WERI-Rb-1 (cell line): ENCODE measurements around the gene KIF20B.

ENCODE experiments used
- DNase-seq: peaks from one replicate; pipeline ENCODE4 v3.0.0-alpha.2; 2020
- H3K27ac ChIP-seq: fragments of 250-450 bp; sonication (Bioruptor Pico); 2 replicates; pipeline ENCODE4 v1.5.1; 2020; ENCODE audit warnings: mild to moderate bottlenecking, moderate library complexity
- H3K27me3 ChIP-seq: fragments of 250-450 bp; sonication (Bioruptor Pico); 2 replicates; pipeline ENCODE4 v1.5.1; 2021; ENCODE audit warnings: mild to moderate bottlenecking, low read depth, moderate library complexity; ENCODE audit not compliant: insufficient read depth, severe bottlenecking
- H3K36me3 ChIP-seq: fragments of 250-450 bp; sonication (Bioruptor Pico); 2 replicates; pipeline ENCODE4 v1.5.1; 2020; ENCODE audit warnings: mild to moderate bottlenecking, moderate library complexity
- H3K4me3 ChIP-seq: 2 replicates; pipeline ENCODE4 v1.5.1; 2011; ENCODE audit warnings: low read depth, mild to moderate bottlenecking, control low read depth, low read length
- H3K9me3 ChIP-seq: fragments of 250-450 bp; sonication (Bioruptor Pico); 2 replicates; pipeline ENCODE4 v1.5.1; 2021; ENCODE audit warnings: mild to moderate bottlenecking, moderate library complexity; ENCODE audit not compliant: severe bottlenecking
- TF ChIP-seq, protein P1 (sequence below): IDR thresholded peaks from 2 replicates; pipeline ENCODE4 v1.5.1; 2011; ENCODE audit warnings: low read depth, mild to moderate bottlenecking, control low read depth, inconsistent platforms, low read length

KIF20B gene

GRCh38 chr10:89785095-89785494 is 83.7 kb downstream of the KIF20B start:
- Histone ChIP-seq H3K27me3 (no peaks in the 10 kb centered on the region), H3K9me3 (no peaks in the 10 kb centered on the region), H3K27ac (no peak overlapping the region), H3K36me3 (peaks cover 3% of the 10 kb centered on the region), H3K4me3 (no peak overlapping the region)
- DNase-seq = no peak
- TF ChIP-seq, protein P1, sequence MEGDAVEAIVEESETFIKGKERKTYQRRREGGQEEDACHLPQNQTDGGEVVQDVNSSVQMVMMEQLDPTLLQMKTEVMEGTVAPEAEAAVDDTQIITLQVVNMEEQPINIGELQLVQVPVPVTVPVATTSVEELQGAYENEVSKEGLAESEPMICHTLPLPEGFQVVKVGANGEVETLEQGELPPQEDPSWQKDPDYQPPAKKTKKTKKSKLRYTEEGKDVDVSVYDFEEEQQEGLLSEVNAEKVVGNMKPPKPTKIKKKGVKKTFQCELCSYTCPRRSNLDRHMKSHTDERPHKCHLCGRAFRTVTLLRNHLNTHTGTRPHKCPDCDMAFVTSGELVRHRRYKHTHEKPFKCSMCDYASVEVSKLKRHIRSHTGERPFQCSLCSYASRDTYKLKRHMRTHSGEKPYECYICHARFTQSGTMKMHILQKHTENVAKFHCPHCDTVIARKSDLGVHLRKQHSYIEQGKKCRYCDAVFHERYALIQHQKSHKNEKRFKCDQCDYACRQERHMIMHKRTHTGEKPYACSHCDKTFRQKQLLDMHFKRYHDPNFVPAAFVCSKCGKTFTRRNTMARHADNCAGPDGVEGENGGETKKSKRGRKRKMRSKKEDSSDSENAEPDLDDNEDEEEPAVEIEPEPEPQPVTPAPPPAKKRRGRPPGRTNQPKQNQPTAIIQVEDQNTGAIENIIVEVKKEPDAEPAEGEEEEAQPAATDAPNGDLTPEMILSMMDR = no peak

GRCh38 chr10:89789188-89789877 is 87.9 kb downstream of the KIF20B start:
- TF ChIP-seq, protein P1 = no peak
- Histone ChIP-seq H3K36me3 (no peaks in the 10 kb centered on the region), H3K27me3 (no peaks in the 10 kb centered on the region), H3K27ac (no peak overlapping the region), H3K4me3 (no peak overlapping the region), H3K9me3 (no peaks in the 10 kb centered on the region)
- DNase-seq = no peak

DNA sequence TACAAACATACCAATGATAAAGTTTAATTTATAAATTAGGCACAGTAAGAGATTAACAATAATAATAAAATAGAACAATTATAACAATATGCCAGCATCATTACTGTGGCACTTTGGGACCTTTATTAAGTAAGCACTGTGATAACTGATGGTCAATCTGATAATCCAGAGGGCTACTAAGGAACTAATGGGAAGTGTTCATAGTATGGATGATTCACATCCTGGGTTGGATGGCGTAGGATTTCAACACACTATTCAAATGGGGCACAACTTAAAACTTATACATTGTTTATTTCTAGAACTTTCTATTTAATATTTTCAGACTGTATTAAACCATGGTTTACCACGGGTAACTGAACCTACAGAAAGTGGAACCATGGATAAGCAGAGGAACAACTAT is 90.8 kb downstream of the KIF20B start:
- no peaks in the 10 kb centered on the region for H3K9me3 ChIP-seq
- H3K27me3 ChIP-seq = no peaks in the 10 kb centered on the region
- H3K27ac ChIP-seq = no peak overlapping the region
- H3K36me3 ChIP-seq = no peaks in the 10 kb centered on the region
- no peak overlapping the region for H3K4me3 ChIP-seq
- DNase-seq = no peak
- TF ChIP-seq, protein P1 = no peak

- H3K27me3 ChIP-seq = no peaks in the 10 kb centered on the region
- DNase-seq = peak; percentile 27
- H3K9me3 ChIP-seq = no peaks in the 10 kb centered on the region
- no peak overlapping the region for H3K4me3 ChIP-seq
- no peak overlapping the region for H3K27ac ChIP-seq
- no peaks in the 10 kb centered on the region for H3K36me3 ChIP-seq
- TF ChIP-seq, protein P1 = peak; percentile 67
Measured at GRCh38 chr10:89793649-89794254, 92.4 kb downstream of the KIF20B start.

DNA sequence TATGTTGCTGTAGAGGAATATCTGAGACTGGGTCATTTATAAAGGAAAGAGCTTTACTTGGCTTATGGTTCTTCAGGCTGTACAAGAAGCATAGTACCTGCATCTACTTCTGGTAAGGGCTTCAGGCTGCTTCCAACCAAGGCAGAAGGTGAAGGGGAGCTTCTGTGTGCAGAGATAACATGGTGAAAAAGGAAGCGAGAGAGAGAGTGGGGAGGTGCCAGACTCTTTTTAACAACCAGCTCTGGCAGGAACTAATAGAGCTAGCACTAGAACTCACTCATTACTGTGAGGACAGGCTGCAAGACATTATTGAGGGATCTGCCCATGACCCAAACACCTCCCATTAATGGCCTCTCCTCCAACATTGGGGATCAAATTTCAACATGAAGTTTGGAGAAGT is 94.5 kb downstream of the KIF20B start:
- no peak for DNase-seq
- H3K36me3 ChIP-seq = no peaks in the 10 kb centered on the region
- TF ChIP-seq, protein P1 = no peak
- H3K4me3 ChIP-seq = no peak overlapping the region
- H3K27me3 ChIP-seq = no peaks in the 10 kb centered on the region
- no peaks in the 10 kb centered on the region for H3K9me3 ChIP-seq
- H3K27ac ChIP-seq = no peak overlapping the region

DNA sequence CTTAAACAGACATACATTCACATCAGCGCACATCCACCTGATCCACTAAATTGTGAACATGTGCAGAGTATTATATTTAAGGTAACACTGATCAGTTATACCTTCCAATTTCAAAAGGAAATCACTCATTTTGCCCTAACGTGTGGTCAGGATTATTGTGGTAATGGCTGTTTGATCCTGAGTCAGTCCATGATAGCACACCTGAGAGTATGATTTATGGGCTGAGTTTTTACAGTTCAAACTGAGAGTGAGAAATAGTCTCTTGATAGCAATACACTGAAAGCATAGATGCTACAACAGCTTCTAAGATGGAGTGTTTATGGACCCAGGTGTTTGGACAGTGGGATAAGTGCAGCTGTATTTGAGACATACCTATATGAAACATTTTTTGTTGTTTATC is 96.7 kb downstream of the KIF20B start:
- TF ChIP-seq, protein P1 = no peak
- Histone ChIP-seq H3K27ac (no peak overlapping the region), H3K9me3 (no peaks in the 10 kb centered on the region), H3K27me3 (no peaks in the 10 kb centered on the region), H3K4me3 (no peak overlapping the region), H3K36me3 (no peaks in the 10 kb centered on the region)
- no peak for DNase-seq
